ENCODE results near the gene ARHGEF2.

DNA sequence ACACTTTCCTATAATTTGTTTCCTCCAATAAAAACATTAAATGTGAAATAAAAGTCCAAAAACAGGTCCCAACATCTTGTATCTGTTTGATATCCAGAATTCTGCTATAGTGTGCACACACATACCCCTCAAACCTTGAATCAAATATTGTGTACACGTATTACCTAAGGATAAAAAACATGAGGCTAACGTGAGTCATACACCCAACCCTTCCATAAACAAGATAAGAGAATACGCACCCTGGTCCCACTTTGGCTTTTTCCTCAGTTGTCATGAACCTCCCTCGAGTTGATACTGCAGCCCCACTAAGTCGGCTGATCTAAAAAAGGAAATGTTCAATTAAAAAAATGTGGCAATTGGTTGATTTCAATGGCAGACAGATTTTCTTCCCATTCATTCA is 49.3 kb downstream of the ARHGEF2 start:
- no peak for TF ChIP-seq EZH2phosphoT487 (conservative IDR thresholded peaks at IDR 0.05; ENCODE audit: low read length)
- TF ChIP-seq, protein P1, sequence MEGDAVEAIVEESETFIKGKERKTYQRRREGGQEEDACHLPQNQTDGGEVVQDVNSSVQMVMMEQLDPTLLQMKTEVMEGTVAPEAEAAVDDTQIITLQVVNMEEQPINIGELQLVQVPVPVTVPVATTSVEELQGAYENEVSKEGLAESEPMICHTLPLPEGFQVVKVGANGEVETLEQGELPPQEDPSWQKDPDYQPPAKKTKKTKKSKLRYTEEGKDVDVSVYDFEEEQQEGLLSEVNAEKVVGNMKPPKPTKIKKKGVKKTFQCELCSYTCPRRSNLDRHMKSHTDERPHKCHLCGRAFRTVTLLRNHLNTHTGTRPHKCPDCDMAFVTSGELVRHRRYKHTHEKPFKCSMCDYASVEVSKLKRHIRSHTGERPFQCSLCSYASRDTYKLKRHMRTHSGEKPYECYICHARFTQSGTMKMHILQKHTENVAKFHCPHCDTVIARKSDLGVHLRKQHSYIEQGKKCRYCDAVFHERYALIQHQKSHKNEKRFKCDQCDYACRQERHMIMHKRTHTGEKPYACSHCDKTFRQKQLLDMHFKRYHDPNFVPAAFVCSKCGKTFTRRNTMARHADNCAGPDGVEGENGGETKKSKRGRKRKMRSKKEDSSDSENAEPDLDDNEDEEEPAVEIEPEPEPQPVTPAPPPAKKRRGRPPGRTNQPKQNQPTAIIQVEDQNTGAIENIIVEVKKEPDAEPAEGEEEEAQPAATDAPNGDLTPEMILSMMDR (IDR thresholded peaks at IDR 0.05; ENCODE audit: insufficient read depth, low read length, poor library complexity, severe bottlenecking) = no peak

Data from SU-DHL-6 (cell line).